HCT116 (cell line): ENCODE results near the gene ATP8B4. TPM values are rescaled to one million over a fixed set of nuclear protein-coding genes. Genes with fewer than 3 reads are reported as not detected.

Experiments used
- ATAC-seq: fragments of 200-7000 bp; cut with Tn5 transposase; 2 replicates; pipeline ENCODE4 v1.9.1; 2020; ENCODE audit warnings: mild to moderate bottlenecking, moderate library complexity
- BruUV-seq: library from RNA; stranded (reverse); fragments of 400-500 nt; replicated peaks from 2 replicates; lab custom pipeline; 2021; lab: Mats Ljungman, UMichigan
- CTCF ChIA-PET: fragments of 300-600 bp; sonication (Branson Sonifier 250); formaldehyde crosslinking; loops from one replicate; lab custom pipeline; 2021; ENCODE audit warnings: antibody characterized with exemption; lab: Charles Lee
- POLR2A ChIA-PET: fragments of 300-600, 350-600 bp; sonication (Branson Sonifier 250); formaldehyde crosslinking; loops from one replicate; lab custom pipeline; 2021; ENCODE audit warnings: antibody characterized with exemption; lab: Charles Lee
- RAD21 ChIA-PET, 2 experiments: fragments of 300-600 bp; sonication (Branson Sonifier 250); formaldehyde crosslinking; loops; one replicate each; lab custom pipeline; 2023; ENCODE audit warnings: low total read pairs in 2 of 2; ENCODE audit not compliant: uncharacterized antibody in 2 of 2, unreplicated experiment in 2 of 2, low non-redundant PET in 1 of 2; lab: Charles Lee
- DNase-seq: peaks from one replicate; pipeline ENCODE4 v3.0.0-alpha.2; 2010; ENCODE audit warnings: low read depth, low spot score
- H2AFZ ChIP-seq: fragments of 200-600 bp; shearing (Covaris generic), sonication (generic); 2 replicates; pipeline ENCODE4 v1.6.1; 2017; ENCODE audit warnings: low read depth, mixed run types, mixed read lengths, antibody characterized with exemption, low read length; ENCODE audit not compliant: poor library complexity, severe bottlenecking
- H3K27ac ChIP-seq: 2 replicates; pipeline ENCODE4 v1.5.1; 2012; ENCODE audit warnings: low read depth, low read length
- H3K27me3 ChIP-seq: fragments of 200-600 bp; sonication (generic); 2 replicates; pipeline ENCODE4 v1.6.1; 2016; ENCODE audit warnings: mixed run types, low read length, mixed read lengths; ENCODE audit not compliant: insufficient read depth
- H3K36me3 ChIP-seq, 2 experiments: fragments of 200-500 bp in 1 of 2; fragments of 200-600 bp in 1 of 2; sonication (Bioruptor generic) in 1 of 2; sonication (generic) in 1 of 2; 2 replicates each; pipeline versions ENCODE4 v1.5.1 to v1.6.1; 2014 to 2016; ENCODE audit warnings: low read length in 2 of 2, inconsistent platforms in 1 of 2, mixed read lengths in 1 of 2, mixed run types in 1 of 2; ENCODE audit not compliant: insufficient read depth in 2 of 2, control insufficient read depth in 1 of 2
- H3K4me1 ChIP-seq, 2 experiments: fragments of 200-600 bp in 1 of 2; sonication (generic) in 1 of 2; 2 replicates each; pipeline versions ENCODE4 v1.5.1 to v1.6.1; 2012 to 2017; ENCODE audit warnings: low read length in 2 of 2, inconsistent platforms in 1 of 2, mild to moderate bottlenecking in 1 of 2, mixed read lengths in 1 of 2, mixed run types in 1 of 2, moderate library complexity in 1 of 2; ENCODE audit not compliant: insufficient read depth in 2 of 2, control insufficient read depth in 1 of 2
- H3K4me2 ChIP-seq: fragments of 200-600 bp; sonication (generic); 2 replicates; pipeline ENCODE4 v1.6.1; 2017; ENCODE audit warnings: mixed run types, low read length, mixed read lengths
- H3K4me3 ChIP-seq, 2 experiments: fragments of 200-600 bp in 1 of 2; sonication (generic) in 1 of 2; replicated peaks in 1 of 2; 2 replicates each; pipeline ENCODE4 v1.5.1; 2011 to 2016; ENCODE audit warnings: low read length in 2 of 2, control low read depth in 1 of 2, low read depth in 1 of 2, mild to moderate bottlenecking in 1 of 2, mixed read lengths in 1 of 2, mixed run types in 1 of 2
- H3K79me2 ChIP-seq: fragments of 200-600 bp; sonication (generic); 2 replicates; pipeline ENCODE4 v1.6.1; 2017; ENCODE audit warnings: mild to moderate bottlenecking, mixed run types, low read length, moderate library complexity, mixed read lengths; ENCODE audit not compliant: insufficient read depth
- H3K9ac ChIP-seq: fragments of 200-600 bp; sonication (generic); 2 replicates; pipeline ENCODE4 v1.6.1; 2016; ENCODE audit warnings: low read length, mixed read lengths
- H3K9me2 ChIP-seq: fragments of 200-600 bp; sonication (generic), shearing (Covaris generic); 2 replicates; pipeline ENCODE4 v1.6.1; 2017; ENCODE audit warnings: mixed run types, mild to moderate bottlenecking, moderate library complexity; ENCODE audit not compliant: insufficient read depth
- H3K9me3 ChIP-seq, 2 experiments: fragments of 200-500 bp in 1 of 2; fragments of 200-600 bp in 1 of 2; sonication (Bioruptor generic) in 1 of 2; sonication (generic) in 1 of 2; 2 replicates each; pipeline ENCODE4 v1.6.1; 2014 to 2017; ENCODE audit warnings: low read length in 2 of 2, mixed read lengths in 2 of 2, inconsistent platforms in 1 of 2, low read depth in 1 of 2, mild to moderate bottlenecking in 1 of 2, mixed run types in 1 of 2, moderate library complexity in 1 of 2; ENCODE audit not compliant: control insufficient read depth in 1 of 2, insufficient read depth in 1 of 2
- H4K20me1 ChIP-seq: fragments of 200-600 bp; sonication (generic), shearing (Covaris generic); 2 replicates; pipeline ENCODE4 v1.6.1; 2017; ENCODE audit warnings: mixed run types, mild to moderate bottlenecking, moderate library complexity; ENCODE audit not compliant: insufficient read depth
- CBX3 ChIP-seq: IDR thresholded peaks from 2 replicates; pipeline ENCODE4 v1.6.1; 2012; ENCODE audit warnings: low read depth
- CEBPB ChIP-seq: IDR thresholded peaks from 2 replicates; pipeline ENCODE4 v1.6.1; 2012; ENCODE audit warnings: low read depth
- ELF1 ChIP-seq: IDR thresholded peaks from 2 replicates; pipeline ENCODE4 v1.6.1; 2012; ENCODE audit warnings: low read depth, borderline replicate concordance
- EZH2 ChIP-seq: fragments of 200-600 bp; sonication (generic); IDR thresholded peaks from 2 replicates; pipeline ENCODE4 v1.6.1; 2017; ENCODE audit warnings: antibody characterized with exemption, mixed run types
- EZH2phosphoT487 ChIP-seq: fragments of 200-600 bp; IDR thresholded peaks from 2 replicates; pipeline ENCODE4 v1.6.1; 2018; ENCODE audit warnings: antibody characterized with exemption, borderline replicate concordance
- FOSL1 ChIP-seq: IDR thresholded peaks from 2 replicates; pipeline ENCODE4 v1.6.1; 2012; ENCODE audit warnings: low read depth
- JUND ChIP-seq: IDR thresholded peaks from 2 replicates; pipeline ENCODE4 v1.6.1; 2012
- POLR2AphosphoS5 ChIP-seq: IDR thresholded peaks from 2 replicates; pipeline ENCODE4 v1.6.1; 2011; ENCODE audit warnings: mild to moderate bottlenecking, low read depth, low read length, moderate library complexity
- SIN3A ChIP-seq: IDR thresholded peaks from 2 replicates; pipeline ENCODE4 v1.6.1; 2012; ENCODE audit warnings: low read depth
- SP1 ChIP-seq: IDR thresholded peaks from 2 replicates; pipeline ENCODE4 v1.6.1; 2012; ENCODE audit warnings: low read depth
- TCF7L2 ChIP-seq: IDR thresholded peaks from 2 replicates; pipeline ENCODE4 v1.7.0; 2011; ENCODE audit warnings: borderline replicate concordance, inconsistent platforms; ENCODE audit not compliant: insufficient read depth, insufficient read length; ENCODE audit errors: extremely low read depth
- YY1 ChIP-seq: IDR thresholded peaks from 2 replicates; pipeline ENCODE4 v1.6.1; 2011; ENCODE audit warnings: low read length, low read depth, moderate library complexity, mild to moderate bottlenecking; ENCODE audit not compliant: insufficient replicate concordance; ENCODE audit errors: extremely low read depth
- ZFX ChIP-seq: fragments of 450-650 bp; IDR thresholded peaks from 2 replicates; pipeline ENCODE4 v1.6.1; 2017
- ZNF274 ChIP-seq: fragments of 200-500 bp; sonication (Bioruptor generic); IDR thresholded peaks from 2 replicates; pipeline ENCODE4 v1.6.1; 2014; ENCODE audit warnings: mild to moderate bottlenecking, low read depth, low read length, inconsistent platforms
- intact Hi-C: fragments of 100-400 bp; cut with micrococcal nuclease; formaldehyde crosslinking; loops from 2 replicates; pipeline ENCODE4 v1.10.0; 2022
- total RNA-seq: library from RNA; stranded (reverse); gene quantifications from one replicate; pipeline ENCODE4 v1.2.1, GENCODE V29; 2021; ENCODE audit not compliant: unreplicated experiment
- TF ChIP-seq, protein P1 (sequence below), 3 experiments: fragments of 200-600 bp in 1 of 3; sonication (generic) in 1 of 3; IDR thresholded peaks in 2 of 3; conservative IDR thresholded peaks in 1 of 3; 2 replicates each; pipeline ENCODE4 v1.5.1; 2012 to 2017; ENCODE audit warnings: low read depth in 2 of 3, low read length in 2 of 3, antibody characterized with exemption in 1 of 3, borderline replicate concordance in 1 of 3, control low read depth in 1 of 3, mild to moderate bottlenecking in 1 of 3, mixed read lengths in 1 of 3, mixed run types in 1 of 3, moderate library complexity in 1 of 3; ENCODE audit not compliant: insufficient read depth in 1 of 3
- TF ChIP-seq, protein P2 (sequence below): IDR thresholded peaks from 2 replicates; pipeline ENCODE4 v1.6.1; 2011; ENCODE audit warnings: mild to moderate bottlenecking, low read length, moderate library complexity; ENCODE audit not compliant: insufficient replicate concordance; ENCODE audit errors: extremely low read depth
- TF ChIP-seq, protein P3 (sequence below): IDR thresholded peaks from 2 replicates; pipeline ENCODE4 v1.6.1; 2012; ENCODE audit warnings: low read depth
- TF ChIP-seq, protein P4 (sequence below): IDR thresholded peaks from 2 replicates; pipeline ENCODE4 v1.6.1; 2012

The ATP8B4 gene
- total RNA-seq, 1 experiment from 2014 or later = 0.25 TPM

DNA sequence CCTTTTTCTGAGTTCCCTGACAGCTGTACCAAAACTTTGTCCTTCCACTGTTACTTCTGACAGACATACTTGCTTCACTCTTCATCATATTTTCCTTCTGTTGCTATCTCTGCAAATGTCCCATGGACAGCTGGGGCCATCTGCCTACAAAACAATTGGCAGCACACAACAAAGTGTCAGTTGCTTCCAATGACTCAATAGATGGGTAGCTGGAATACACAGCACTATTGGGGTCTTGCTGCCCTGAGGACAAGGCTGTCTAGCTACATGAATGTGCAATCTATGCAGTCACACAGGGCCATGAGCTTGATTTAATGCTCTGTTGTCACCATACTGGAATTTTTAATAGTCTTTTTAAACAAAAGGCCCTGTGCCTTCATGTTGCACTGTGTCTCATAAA lies 305.4 kb downstream of the ATP8B4 start:
- no TSS peak for BruUV-seq

More for the DNA sequence above, 305.4 kb downstream of the ATP8B4 start:
- DNase-seq (no peak), ATAC-seq (no peak)
- RAD21 ChIA-PET = no interaction called here
- intact Hi-C loops = no loop called here
- no peaks in the 10 kb centered on the region for H3K4me1 ChIP-seq
- H3K27me3 ChIP-seq = no peaks in the 10 kb centered on the region
- no peaks in the 10 kb centered on the region for H3K36me3 ChIP-seq
- H3K9me3 ChIP-seq = no peaks in the 10 kb centered on the region
- no peak overlapping the region for H2AFZ ChIP-seq
- no peak overlapping the region for H3K4me3 ChIP-seq
- H3K4me2 ChIP-seq = no peak overlapping the region
- no peak overlapping the region for H3K9ac ChIP-seq
- no peak overlapping the region for H3K27ac ChIP-seq
- H3K9me2 ChIP-seq = no peaks in the 10 kb centered on the region
- H4K20me1 ChIP-seq = no peaks in the 10 kb centered on the region
- POLR2A ChIA-PET = no interaction called here
- CTCF ChIA-PET = no interaction called here
- no peaks in the 10 kb centered on the region for H3K79me2 ChIP-seq
- TF ChIP-seq YY1 = no peak
- TF ChIP-seq, protein P1, sequence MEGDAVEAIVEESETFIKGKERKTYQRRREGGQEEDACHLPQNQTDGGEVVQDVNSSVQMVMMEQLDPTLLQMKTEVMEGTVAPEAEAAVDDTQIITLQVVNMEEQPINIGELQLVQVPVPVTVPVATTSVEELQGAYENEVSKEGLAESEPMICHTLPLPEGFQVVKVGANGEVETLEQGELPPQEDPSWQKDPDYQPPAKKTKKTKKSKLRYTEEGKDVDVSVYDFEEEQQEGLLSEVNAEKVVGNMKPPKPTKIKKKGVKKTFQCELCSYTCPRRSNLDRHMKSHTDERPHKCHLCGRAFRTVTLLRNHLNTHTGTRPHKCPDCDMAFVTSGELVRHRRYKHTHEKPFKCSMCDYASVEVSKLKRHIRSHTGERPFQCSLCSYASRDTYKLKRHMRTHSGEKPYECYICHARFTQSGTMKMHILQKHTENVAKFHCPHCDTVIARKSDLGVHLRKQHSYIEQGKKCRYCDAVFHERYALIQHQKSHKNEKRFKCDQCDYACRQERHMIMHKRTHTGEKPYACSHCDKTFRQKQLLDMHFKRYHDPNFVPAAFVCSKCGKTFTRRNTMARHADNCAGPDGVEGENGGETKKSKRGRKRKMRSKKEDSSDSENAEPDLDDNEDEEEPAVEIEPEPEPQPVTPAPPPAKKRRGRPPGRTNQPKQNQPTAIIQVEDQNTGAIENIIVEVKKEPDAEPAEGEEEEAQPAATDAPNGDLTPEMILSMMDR (IDR thresholded peaks at IDR 0.05 in 2 of 3, conservative IDR thresholded peaks at IDR 0.05 in 1 of 3; ENCODE audit: borderline replicate concordance in 1 of 3, insufficient read depth in 1 of 3, low read depth in 2 of 3, low read length in 2 of 3) = no peak
- TF ChIP-seq, protein P2, sequence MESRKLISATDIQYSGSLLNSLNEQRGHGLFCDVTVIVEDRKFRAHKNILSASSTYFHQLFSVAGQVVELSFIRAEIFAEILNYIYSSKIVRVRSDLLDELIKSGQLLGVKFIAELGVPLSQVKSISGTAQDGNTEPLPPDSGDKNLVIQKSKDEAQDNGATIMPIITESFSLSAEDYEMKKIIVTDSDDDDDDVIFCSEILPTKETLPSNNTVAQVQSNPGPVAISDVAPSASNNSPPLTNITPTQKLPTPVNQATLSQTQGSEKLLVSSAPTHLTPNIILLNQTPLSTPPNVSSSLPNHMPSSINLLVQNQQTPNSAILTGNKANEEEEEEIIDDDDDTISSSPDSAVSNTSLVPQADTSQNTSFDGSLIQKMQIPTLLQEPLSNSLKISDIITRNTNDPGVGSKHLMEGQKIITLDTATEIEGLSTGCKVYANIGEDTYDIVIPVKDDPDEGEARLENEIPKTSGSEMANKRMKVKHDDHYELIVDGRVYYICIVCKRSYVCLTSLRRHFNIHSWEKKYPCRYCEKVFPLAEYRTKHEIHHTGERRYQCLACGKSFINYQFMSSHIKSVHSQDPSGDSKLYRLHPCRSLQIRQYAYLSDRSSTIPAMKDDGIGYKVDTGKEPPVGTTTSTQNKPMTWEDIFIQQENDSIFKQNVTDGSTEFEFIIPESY = no peak
- no peak for TF ChIP-seq JUND
- no peak for TF ChIP-seq ZNF274
- TF ChIP-seq CBX3 = no peak
- TF ChIP-seq, protein P3, sequence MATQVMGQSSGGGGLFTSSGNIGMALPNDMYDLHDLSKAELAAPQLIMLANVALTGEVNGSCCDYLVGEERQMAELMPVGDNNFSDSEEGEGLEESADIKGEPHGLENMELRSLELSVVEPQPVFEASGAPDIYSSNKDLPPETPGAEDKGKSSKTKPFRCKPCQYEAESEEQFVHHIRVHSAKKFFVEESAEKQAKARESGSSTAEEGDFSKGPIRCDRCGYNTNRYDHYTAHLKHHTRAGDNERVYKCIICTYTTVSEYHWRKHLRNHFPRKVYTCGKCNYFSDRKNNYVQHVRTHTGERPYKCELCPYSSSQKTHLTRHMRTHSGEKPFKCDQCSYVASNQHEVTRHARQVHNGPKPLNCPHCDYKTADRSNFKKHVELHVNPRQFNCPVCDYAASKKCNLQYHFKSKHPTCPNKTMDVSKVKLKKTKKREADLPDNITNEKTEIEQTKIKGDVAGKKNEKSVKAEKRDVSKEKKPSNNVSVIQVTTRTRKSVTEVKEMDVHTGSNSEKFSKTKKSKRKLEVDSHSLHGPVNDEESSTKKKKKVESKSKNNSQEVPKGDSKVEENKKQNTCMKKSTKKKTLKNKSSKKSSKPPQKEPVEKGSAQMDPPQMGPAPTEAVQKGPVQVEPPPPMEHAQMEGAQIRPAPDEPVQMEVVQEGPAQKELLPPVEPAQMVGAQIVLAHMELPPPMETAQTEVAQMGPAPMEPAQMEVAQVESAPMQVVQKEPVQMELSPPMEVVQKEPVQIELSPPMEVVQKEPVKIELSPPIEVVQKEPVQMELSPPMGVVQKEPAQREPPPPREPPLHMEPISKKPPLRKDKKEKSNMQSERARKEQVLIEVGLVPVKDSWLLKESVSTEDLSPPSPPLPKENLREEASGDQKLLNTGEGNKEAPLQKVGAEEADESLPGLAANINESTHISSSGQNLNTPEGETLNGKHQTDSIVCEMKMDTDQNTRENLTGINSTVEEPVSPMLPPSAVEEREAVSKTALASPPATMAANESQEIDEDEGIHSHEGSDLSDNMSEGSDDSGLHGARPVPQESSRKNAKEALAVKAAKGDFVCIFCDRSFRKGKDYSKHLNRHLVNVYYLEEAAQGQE = no peak
- TF ChIP-seq, protein P4, sequence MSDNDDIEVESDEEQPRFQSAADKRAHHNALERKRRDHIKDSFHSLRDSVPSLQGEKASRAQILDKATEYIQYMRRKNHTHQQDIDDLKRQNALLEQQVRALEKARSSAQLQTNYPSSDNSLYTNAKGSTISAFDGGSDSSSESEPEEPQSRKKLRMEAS = no peak
- no peak for TF ChIP-seq FOSL1
- TF ChIP-seq POLR2AphosphoS5 = no peak
- no peak for TF ChIP-seq EZH2
- no peak for TF ChIP-seq ELF1
- TF ChIP-seq CEBPB = no peak
- TF ChIP-seq SP1 = no peak
- TF ChIP-seq SIN3A = no peak
- TF ChIP-seq EZH2phosphoT487 = no peak
- no peak for TF ChIP-seq TCF7L2
- TF ChIP-seq ZFX = no peak
